HUES6 (cell line): ENCODE results near the gene STXBP4.
A peak's percentile ranks its signal among the peaks of the same experiment; 100 is the strongest.
"Not testable (repeated sequence)": the region's sequence is repeated elsewhere in the genome, so short reads cannot be mapped to it uniquely, and the experiment has no call there.

Source experiments
- H3K27ac ChIP-seq: 2 replicates; pipeline ENCODE4 v1.7.0; 2013; ENCODE audit warnings: low read depth, mild to moderate bottlenecking, low read length, inconsistent platforms
- H3K27me3 ChIP-seq: 2 replicates; pipeline ENCODE4 v1.6.1; 2013; ENCODE audit warnings: low read length; ENCODE audit not compliant: control insufficient read depth, insufficient read depth
- H3K36me3 ChIP-seq: 2 replicates; pipeline ENCODE4 v1.6.1; 2013; ENCODE audit warnings: low read length; ENCODE audit not compliant: control insufficient read depth, insufficient read depth
- H3K4me1 ChIP-seq: 2 replicates; pipeline ENCODE4 v1.6.1; 2013; ENCODE audit warnings: low read length; ENCODE audit not compliant: control insufficient read depth, insufficient read depth
- H3K4me3 ChIP-seq: 2 replicates; pipeline ENCODE4 v1.5.1; 2013; ENCODE audit warnings: low read depth, low read length
- H3K9ac ChIP-seq: one replicate; pipeline ENCODE4 v1.6.1; 2013; ENCODE audit warnings: mild to moderate bottlenecking, low read length
- H3K9me3 ChIP-seq: 2 replicates; pipeline ENCODE4 v1.6.1; 2013; ENCODE audit warnings: low read depth, low read length; ENCODE audit not compliant: control insufficient read depth, insufficient read depth

Gene STXBP4

GRCh38 chr17:55069983-55070529, 101.5 kb downstream of the STXBP4 start:
- H3K36me3 ChIP-seq = no peaks in the 10 kb centered on the region
- no peak overlapping the region for H3K9ac ChIP-seq
- no peak overlapping the region for H3K4me3 ChIP-seq
- no peaks in the 10 kb centered on the region for H3K9me3 ChIP-seq
- H3K4me1 ChIP-seq = 0 out of 2 replicates have a peak, but pooled peaks cover 6% of the 10 kb centered on the region
- H3K27ac ChIP-seq = no peak overlapping the region
- H3K27me3 ChIP-seq = no peaks in the 10 kb centered on the region

- Histone ChIP-seq H3K9me3 (no peaks in the 10 kb centered on the region), H3K27ac (no peak overlapping the region)
These were observed 104.3 kb downstream of the STXBP4 start for GRCh38 chr17:55072898-55073297.

GRCh38 chr17:55073467-55073866, 104.9 kb downstream of the STXBP4 start:
- H3K36me3 ChIP-seq, H3K4me1 ChIP-seq, H3K27ac ChIP-seq, H3K9me3 ChIP-seq, H3K9ac ChIP-seq, H3K4me3 ChIP-seq, H3K27me3 ChIP-seq: not testable (repeated sequence)

More at GRCh38 chr17:55072898-55073297, 104.3 kb downstream of the STXBP4 start:
- H3K4me1 ChIP-seq = 0 out of 2 replicates have a peak, but pooled peaks cover under 1% of the 10 kb centered on the region
- no peaks in the 10 kb centered on the region for H3K27me3 ChIP-seq
- H3K4me3 ChIP-seq = no peak overlapping the region
- H3K36me3 ChIP-seq = no peaks in the 10 kb centered on the region
- no peak overlapping the region for H3K9ac ChIP-seq

- no peak overlapping the region for H3K27ac ChIP-seq
- no peaks in the 10 kb centered on the region for H3K27me3 ChIP-seq
- peaks cover 2% of the 10 kb centered on the region; the same call in 1 of the 2 replicates for H3K36me3 ChIP-seq
- no peak overlapping the region for H3K4me3 ChIP-seq
- H3K9me3 ChIP-seq = no peaks in the 10 kb centered on the region
- no peak overlapping the region for H3K9ac ChIP-seq
- no peaks in the 10 kb centered on the region for H3K4me1 ChIP-seq
These were observed 113.0 kb downstream of the STXBP4 start for GRCh38 chr17:55081559-55081958.

GRCh38 chr17:55086635-55087058, 118.1 kb downstream of the STXBP4 start:
- H3K9me3 ChIP-seq = no peaks in the 10 kb centered on the region
- H3K36me3 ChIP-seq = peaks cover 2% of the 10 kb centered on the region; the same call in 1 of the 2 replicates
- H3K27me3 ChIP-seq = no peaks in the 10 kb centered on the region
- H3K4me1 ChIP-seq = peaks cover 7% of the 10 kb centered on the region
- no peak overlapping the region for H3K9ac ChIP-seq
- no peak overlapping the region for H3K4me3 ChIP-seq
- no peak overlapping the region for H3K27ac ChIP-seq

GRCh38 chr17:55089256-55089655, 120.7 kb downstream of the STXBP4 start:
- Histone ChIP-seq H3K4me1 (peaks cover 7% of the 10 kb centered on the region), H3K9ac (no peak overlapping the region)

GRCh38 chr17:55090079-55090492, 121.5 kb downstream of the STXBP4 start:
- H3K9me3 ChIP-seq = no peaks in the 10 kb centered on the region
- H3K4me3 ChIP-seq = no peak overlapping the region
- no peak overlapping the region for H3K9ac ChIP-seq
- no peaks in the 10 kb centered on the region for H3K27me3 ChIP-seq
- no peaks in the 10 kb centered on the region for H3K36me3 ChIP-seq
- peaks cover 7% of the 10 kb centered on the region for H3K4me1 ChIP-seq
- 0 out of 2 replicates have a peak overlapping the region, but pooled peaks have one; percentile 0 for H3K27ac ChIP-seq

More at GRCh38 chr17:55089256-55089655, 120.7 kb downstream of the STXBP4 start:
- Histone ChIP-seq H3K27ac (no peak overlapping the region), H3K9me3 (no peaks in the 10 kb centered on the region), H3K27me3 (no peaks in the 10 kb centered on the region), H3K4me3 (no peak overlapping the region), H3K36me3 (no peaks in the 10 kb centered on the region)

- H3K36me3 ChIP-seq = no peaks in the 10 kb centered on the region
- H3K9ac ChIP-seq = no peak overlapping the region
- H3K27ac ChIP-seq = no peak overlapping the region
- peaks cover 7% of the 10 kb centered on the region for H3K4me1 ChIP-seq
- H3K4me3 ChIP-seq = no peak overlapping the region
- H3K27me3 ChIP-seq = no peaks in the 10 kb centered on the region
- H3K9me3 ChIP-seq = no peaks in the 10 kb centered on the region
These were observed 124.8 kb downstream of the STXBP4 start for GRCh38 chr17:55093353-55093752.

GRCh38 chr17:55098765-55099164, 130.2 kb downstream of the STXBP4 start:
- Histone ChIP-seq H3K4me3 (no peak overlapping the region), H3K4me1 (no peaks in the 10 kb centered on the region), H3K9ac (no peak overlapping the region), H3K27me3 (no peaks in the 10 kb centered on the region), H3K9me3 (peaks cover 2% of the 10 kb centered on the region; the same call in 1 of the 2 replicates), H3K27ac (no peak overlapping the region), H3K36me3 (no peaks in the 10 kb centered on the region)

- no peaks in the 10 kb centered on the region for H3K36me3 ChIP-seq
- H3K27ac ChIP-seq = no peak overlapping the region
- H3K9ac ChIP-seq = no peak overlapping the region
- no peaks in the 10 kb centered on the region for H3K9me3 ChIP-seq
- no peaks in the 10 kb centered on the region for H3K27me3 ChIP-seq
- no peak overlapping the region for H3K4me3 ChIP-seq
- no peaks in the 10 kb centered on the region for H3K4me1 ChIP-seq
These were observed 142.0 kb downstream of the STXBP4 start for GRCh38 chr17:55110521-55110920.

GRCh38 chr17:55114283-55114682, 145.7 kb downstream of the STXBP4 start:
- H3K9ac ChIP-seq = no peak overlapping the region
- H3K9me3 ChIP-seq = no peaks in the 10 kb centered on the region
- H3K36me3 ChIP-seq = no peaks in the 10 kb centered on the region
- no peaks in the 10 kb centered on the region for H3K27me3 ChIP-seq
- H3K4me3 ChIP-seq = no peak overlapping the region
- no peaks in the 10 kb centered on the region for H3K4me1 ChIP-seq
- H3K27ac ChIP-seq = no peak overlapping the region
